AG04449 (cell line): ENCODE measurements around the gene CFAP157.

Experiments used
- CTCF ChIA-PET: fragments of 350-600 bp; formaldehyde crosslinking; extraction: SDS; loops from one replicate; lab custom pipeline; 2021; ENCODE audit warnings: antibody characterized with exemption; lab: Yijun Ruan, JAX
- POLR2A ChIA-PET: fragments of 400-600, 350-600 bp; formaldehyde crosslinking; extraction: SDS; loops from one replicate; lab custom pipeline; 2020; ENCODE audit warnings: antibody characterized with exemption, inconsistent platforms; lab: Yijun Ruan, JAX
- DNase-seq: peaks from one replicate; pipeline ENCODE4 v3.0.0-alpha.2; 2010; ENCODE audit warnings: low read depth, low spot score
- H3K4me3 ChIP-seq: 2 replicates; pipeline ENCODE4 v1.5.1; 2011; ENCODE audit warnings: low read depth, mild to moderate bottlenecking, control low read depth, low read length
- TF ChIP-seq, protein P1 (sequence below): IDR thresholded peaks from one replicate; pipeline ENCODE4 v1.5.1; 2011; ENCODE audit warnings: mild to moderate bottlenecking, moderate library complexity, low read length, control low read depth, inconsistent platforms; ENCODE audit not compliant: insufficient read depth; ENCODE audit errors: missing control alignments

Gene CFAP157

DNA sequence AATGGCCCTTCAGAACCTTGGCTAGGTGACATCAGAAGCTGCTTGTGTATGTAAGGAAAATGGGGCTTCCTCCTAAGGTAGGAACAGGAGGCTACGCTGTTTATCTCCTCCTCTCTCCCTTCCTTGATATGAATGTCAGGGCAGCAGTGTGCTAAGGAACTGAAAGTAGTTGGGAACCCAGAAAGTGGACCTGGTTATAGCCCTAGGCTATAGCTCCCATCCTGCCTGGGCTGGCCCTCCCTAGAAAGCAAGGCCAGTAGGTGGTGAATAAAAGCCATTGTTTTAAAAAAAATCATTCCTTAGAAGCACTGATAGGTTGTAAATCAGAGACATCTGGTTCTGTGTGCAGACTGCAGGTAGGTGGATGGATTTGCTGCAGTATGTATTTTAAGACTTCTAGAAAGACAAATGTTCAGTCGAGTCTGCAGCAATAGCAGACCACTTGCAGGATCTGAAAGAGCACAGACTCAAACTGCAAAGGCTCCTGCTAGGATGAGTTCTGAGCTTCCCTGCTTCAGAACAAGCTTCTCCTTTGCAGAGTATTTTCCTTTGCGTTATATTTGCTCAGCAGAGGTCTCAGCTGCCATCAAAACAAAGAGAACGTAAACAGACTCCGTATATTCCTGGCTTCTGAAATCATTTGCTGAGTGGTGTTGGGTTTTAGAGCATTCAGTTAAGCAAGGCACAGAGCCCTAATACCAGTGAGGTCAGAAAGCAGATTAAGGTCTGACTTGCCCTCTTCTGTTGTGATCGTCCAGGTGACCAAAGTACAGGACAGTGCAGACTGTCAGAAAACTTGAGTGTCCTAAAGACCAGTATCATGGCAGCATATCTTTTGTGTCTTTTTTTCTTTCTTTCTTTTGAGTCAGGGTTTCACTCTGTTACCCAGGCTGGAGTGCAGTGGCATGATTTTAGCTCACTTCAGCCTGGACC lies 20.1 kb upstream of the CFAP157 start:
- CTCF ChIA-PET = interaction anchor here (2.3 kb wide), 1 partner anchor 48 kb away, joined by 6 read pairs; the partner anchor contains the start of gene TOR2A
- DNase-seq = no peak
- H3K4me3 ChIP-seq = no peak overlapping the region
- TF ChIP-seq, protein P1, sequence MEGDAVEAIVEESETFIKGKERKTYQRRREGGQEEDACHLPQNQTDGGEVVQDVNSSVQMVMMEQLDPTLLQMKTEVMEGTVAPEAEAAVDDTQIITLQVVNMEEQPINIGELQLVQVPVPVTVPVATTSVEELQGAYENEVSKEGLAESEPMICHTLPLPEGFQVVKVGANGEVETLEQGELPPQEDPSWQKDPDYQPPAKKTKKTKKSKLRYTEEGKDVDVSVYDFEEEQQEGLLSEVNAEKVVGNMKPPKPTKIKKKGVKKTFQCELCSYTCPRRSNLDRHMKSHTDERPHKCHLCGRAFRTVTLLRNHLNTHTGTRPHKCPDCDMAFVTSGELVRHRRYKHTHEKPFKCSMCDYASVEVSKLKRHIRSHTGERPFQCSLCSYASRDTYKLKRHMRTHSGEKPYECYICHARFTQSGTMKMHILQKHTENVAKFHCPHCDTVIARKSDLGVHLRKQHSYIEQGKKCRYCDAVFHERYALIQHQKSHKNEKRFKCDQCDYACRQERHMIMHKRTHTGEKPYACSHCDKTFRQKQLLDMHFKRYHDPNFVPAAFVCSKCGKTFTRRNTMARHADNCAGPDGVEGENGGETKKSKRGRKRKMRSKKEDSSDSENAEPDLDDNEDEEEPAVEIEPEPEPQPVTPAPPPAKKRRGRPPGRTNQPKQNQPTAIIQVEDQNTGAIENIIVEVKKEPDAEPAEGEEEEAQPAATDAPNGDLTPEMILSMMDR = no peak
- POLR2A ChIA-PET = no interaction called here

DNA sequence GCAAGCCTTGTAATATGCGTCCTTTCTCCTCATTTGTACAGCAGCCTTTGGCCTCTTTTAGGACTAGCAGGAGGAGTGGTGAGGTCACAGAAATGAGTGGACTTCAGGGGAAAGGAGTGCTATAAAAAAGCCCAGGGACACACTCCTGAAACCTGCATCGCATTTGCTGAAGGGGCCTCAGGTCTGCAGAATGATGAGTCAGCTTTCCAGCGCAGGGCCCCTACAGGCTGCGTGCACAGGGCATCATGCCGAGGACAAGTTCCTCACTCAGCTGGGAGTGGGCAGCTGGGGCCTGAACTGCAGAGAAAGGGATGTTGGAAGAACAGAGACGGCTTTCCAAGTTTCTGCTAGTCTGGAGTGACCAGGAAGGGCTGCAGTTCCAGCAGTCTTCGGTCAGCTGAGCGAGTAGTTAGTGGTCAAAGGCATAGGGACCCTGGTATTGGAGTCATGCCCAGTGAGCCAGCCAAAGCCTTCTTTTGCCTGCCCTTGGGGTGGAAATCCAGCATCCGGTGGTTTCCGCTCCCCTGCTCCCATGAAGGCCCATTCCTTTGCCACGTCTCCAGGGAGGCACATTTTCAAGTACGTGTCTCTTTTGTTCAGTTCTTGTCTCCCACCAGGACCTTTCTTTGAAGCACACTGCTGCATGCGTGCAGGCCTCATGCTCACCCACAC lies 17.3 kb upstream of the CFAP157 start:
- ChIA-PET POLR2A (no interaction called here), CTCF (interaction anchor here (2.1 kb wide), 1 partner anchor 45 kb away, joined by 4 read pairs; the partner anchor contains the start of gene TOR2A)
- TF ChIP-seq, protein P1 = no peak
- no peak for DNase-seq
- H3K4me3 ChIP-seq = no peak overlapping the region

DNA sequence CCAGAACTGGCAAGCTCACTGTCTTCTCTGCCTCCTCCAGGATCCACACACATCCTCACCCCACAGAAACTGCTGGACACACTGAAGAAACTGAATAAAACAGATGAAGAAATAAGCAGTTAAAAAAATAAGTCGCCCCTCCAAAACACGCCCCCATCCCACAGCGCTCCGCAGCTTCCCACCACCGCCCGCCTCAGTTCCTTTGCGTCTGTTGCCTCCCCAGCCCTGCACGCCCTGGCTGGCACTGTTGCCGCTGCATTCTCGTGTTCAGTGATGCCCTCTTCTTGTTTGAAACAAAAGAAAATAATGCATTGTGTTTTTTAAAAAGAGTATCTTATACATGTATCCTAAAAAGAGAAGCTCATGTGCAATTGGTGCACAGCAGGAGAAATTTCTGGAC lies 16.1 kb upstream of the CFAP157 start:
- TF ChIP-seq, protein P1 = no peak
- no peak for DNase-seq
- POLR2A ChIA-PET = no interaction called here
- no peak overlapping the region for H3K4me3 ChIP-seq
- CTCF ChIA-PET = interaction anchor here (2.1 kb wide), 1 partner anchor 44 kb away, joined by 4 read pairs; the partner anchor contains the start of gene TOR2A

DNA sequence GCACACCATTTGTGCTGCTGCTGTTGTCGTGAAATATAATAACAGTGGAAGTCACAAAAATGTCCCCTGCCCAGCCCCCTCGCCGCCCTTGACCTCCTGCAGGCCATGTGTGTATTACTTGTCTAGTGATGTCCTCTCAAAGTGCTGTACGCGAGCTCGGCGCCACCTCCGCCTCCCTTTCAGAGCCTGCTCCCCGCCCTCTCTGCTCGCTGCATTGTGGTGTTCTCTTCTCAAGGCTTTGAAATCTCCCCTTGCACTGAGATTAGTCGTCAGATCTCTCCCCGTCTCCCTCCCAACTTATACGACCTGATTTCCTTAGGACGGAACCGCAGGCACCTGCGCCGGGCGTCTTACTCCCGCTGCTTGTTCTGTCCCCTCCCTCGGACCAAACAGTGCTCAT lies 14.7 kb upstream of the CFAP157 start:
- TF ChIP-seq, protein P1 = no peak
- H3K4me3 ChIP-seq = no peak overlapping the region
- ChIA-PET POLR2A (interaction anchor here (1.2 kb wide), 1 partner anchor 8 kb away, joined by 3 read pairs; no protein-coding TSS in a partner anchor), CTCF (no interaction called here)
- DNase-seq = no peak

DNA sequence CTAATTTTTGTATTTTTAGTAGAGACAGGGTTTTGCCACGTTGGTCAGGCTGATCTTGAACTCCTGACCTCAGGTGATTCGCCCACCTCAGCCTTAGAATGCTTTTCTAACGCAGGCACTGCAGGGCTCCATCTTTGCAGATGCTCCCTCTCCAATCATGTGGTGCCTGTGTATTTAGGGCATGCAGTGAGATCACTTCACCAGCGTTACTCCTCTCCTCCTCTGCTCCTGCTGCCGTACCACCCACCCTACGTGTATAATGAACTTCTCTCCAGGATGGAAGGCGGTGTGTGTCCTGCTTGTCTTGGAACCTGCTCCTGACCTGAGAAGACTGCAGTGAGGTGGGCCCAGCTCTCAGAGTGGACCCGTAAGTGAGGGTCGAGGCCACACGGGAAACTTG lies 13.6 kb upstream of the CFAP157 start:
- ChIA-PET POLR2A (interaction anchor here (1.2 kb wide), 1 partner anchor 9 kb away, joined by 3 read pairs; no protein-coding TSS in a partner anchor), CTCF (no interaction called here)
- DNase-seq = no peak

More for the DNA sequence above, 13.6 kb upstream of the CFAP157 start:
- TF ChIP-seq, protein P1 = no peak
- H3K4me3 ChIP-seq = no peak overlapping the region
